LNCAP (cell line): Measurements from ENCODE around the gene SLC37A2.

Source experiments
- TF ChIP-seq, protein P1 (sequence below): fragments of 450-650 bp; IDR thresholded peaks from 2 replicates; pipeline ENCODE4 v1.5.1; 2017; ENCODE audit warnings: mild to moderate bottlenecking

The SLC37A2 gene

DNA sequence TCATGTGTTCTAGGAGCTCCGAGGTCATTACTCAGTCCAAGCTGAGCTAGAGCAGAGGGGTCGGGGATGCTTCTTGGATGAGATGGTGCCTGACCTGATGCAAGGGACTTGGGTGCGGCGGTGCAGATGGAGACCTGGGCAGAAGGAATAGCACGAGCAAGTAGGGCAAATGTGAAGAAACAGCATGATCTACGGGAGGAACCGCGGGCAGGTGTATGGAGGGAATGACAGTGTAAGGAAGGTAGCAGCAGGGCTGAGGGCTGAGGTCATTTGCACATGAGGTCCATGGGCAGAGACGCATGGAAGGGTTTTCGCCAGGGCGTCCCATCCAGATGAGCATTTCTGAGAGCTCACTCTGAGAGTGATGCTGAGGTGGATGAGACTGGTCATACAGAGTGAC lies 14.9 kb downstream of the SLC37A2 start:
- TF ChIP-seq, protein P1, sequence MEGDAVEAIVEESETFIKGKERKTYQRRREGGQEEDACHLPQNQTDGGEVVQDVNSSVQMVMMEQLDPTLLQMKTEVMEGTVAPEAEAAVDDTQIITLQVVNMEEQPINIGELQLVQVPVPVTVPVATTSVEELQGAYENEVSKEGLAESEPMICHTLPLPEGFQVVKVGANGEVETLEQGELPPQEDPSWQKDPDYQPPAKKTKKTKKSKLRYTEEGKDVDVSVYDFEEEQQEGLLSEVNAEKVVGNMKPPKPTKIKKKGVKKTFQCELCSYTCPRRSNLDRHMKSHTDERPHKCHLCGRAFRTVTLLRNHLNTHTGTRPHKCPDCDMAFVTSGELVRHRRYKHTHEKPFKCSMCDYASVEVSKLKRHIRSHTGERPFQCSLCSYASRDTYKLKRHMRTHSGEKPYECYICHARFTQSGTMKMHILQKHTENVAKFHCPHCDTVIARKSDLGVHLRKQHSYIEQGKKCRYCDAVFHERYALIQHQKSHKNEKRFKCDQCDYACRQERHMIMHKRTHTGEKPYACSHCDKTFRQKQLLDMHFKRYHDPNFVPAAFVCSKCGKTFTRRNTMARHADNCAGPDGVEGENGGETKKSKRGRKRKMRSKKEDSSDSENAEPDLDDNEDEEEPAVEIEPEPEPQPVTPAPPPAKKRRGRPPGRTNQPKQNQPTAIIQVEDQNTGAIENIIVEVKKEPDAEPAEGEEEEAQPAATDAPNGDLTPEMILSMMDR: no peak

DNA sequence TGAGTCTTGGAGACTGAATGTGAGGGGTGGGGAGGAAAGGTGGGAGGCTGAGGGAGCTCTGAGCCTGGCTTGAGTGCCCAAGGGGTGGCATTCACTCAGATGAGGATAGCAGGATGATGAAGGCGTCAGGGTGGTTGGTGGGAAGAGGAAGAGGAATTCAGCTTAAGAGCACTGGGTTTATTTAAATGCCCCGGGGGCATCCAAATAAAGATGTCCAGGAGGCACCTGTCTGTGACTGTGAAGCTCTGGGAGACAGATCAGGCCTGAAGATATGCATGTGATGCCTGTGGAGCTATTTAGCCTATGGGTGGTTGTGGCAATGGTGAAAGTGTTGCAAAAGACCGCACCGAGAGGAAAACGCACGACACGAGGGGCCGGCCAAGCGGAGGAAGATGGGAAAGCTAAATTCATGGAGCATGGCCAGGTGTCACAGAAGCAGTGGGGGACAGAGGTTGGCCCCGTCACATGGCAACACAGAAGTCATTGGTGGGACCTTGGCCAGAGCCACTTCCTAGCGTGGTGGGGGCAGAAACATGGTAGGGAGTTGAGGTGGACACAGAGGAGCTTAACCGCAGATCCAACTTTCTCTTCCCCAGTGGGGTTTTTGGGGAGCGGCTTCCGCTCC lies 15.5 kb downstream of the SLC37A2 start:
- TF ChIP-seq, protein P1: no peak

DNA sequence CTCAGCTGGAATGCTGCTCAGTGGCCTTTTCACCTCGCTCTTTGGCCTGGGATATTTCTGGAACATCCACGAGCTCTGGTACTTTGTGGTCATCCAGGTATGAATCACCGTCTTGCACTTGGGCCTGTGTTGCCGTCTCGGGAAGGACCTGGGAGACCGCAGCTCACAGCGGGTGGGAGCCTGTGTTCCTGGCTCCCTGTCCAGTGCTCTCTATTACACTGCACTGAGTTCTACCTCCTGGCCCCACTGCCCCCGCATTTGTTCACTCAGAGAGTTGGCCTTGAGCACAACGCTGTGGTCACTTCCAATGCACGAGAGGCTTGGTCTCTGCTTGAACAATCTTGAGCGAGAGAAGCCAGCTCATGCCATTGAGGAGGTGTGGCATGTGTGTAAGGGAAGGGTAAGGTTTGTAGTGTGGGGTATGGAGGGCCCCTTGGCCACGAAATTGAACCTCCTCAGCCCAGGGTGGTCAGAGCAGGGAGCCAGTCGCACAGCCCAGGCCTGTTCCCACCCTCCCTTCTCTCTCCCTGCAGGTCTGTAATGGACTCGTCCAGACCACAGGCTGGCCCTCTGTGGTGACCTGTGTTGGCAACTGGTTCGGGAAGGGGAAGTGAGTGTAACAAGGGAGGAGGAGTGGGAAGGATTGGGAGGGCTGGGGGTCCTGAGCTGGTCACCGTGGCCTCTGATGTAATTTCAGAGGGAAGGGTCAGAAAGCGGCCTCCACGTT lies 16.2 kb downstream of the SLC37A2 start:
- TF ChIP-seq, protein P1: no peak

DNA sequence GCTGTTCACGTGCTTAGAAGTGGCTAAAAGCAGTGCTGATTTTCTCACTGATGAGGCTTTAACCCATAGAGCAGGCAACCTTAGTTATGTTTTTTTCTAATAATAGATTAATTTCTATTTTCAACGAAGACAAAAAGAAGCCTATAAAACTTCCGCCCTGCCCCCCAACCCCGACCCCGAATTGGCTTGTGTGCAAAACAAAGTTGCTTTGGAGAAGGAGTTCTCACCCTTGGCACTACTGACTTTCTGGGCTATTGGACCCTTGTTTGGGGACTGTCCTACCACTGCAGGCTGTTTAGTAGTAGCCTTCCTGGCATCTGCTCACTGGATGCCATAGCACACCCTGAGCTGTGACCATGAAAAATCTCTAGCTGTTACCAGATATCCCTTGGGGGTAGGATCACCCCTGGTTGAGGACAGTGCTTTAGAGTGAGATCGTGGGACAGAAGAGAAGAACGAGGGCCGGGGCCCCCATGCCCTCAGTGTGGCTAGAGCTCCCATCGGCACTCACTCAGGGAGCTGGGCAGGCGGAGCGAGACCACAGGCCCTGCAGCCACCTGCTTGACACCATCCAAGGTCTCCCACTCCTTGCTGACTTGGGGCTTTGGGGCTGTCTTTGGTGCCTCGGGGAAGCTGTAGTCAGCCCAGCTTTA lies 16.9 kb downstream of the SLC37A2 start:
- TF ChIP-seq, protein P1: no peak

DNA sequence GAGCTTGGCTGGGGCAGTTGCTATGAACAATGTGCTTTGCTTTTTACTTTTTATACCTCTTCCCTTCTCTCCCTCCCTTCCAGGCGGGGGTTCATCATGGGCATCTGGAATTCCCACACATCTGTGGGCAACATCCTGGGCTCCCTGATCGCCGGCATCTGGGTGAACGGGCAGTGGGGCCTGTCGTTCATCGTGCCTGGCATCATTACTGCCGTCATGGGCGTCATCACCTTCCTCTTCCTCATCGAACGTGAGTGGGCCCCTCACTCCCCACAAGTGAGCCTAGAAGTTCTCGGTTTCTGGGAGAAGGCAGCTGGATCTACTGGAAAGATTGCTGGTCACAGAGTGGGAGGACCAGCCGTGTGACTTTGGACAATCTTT lies 17.4 kb downstream of the SLC37A2 start:
- TF ChIP-seq, protein P1: no peak

DNA sequence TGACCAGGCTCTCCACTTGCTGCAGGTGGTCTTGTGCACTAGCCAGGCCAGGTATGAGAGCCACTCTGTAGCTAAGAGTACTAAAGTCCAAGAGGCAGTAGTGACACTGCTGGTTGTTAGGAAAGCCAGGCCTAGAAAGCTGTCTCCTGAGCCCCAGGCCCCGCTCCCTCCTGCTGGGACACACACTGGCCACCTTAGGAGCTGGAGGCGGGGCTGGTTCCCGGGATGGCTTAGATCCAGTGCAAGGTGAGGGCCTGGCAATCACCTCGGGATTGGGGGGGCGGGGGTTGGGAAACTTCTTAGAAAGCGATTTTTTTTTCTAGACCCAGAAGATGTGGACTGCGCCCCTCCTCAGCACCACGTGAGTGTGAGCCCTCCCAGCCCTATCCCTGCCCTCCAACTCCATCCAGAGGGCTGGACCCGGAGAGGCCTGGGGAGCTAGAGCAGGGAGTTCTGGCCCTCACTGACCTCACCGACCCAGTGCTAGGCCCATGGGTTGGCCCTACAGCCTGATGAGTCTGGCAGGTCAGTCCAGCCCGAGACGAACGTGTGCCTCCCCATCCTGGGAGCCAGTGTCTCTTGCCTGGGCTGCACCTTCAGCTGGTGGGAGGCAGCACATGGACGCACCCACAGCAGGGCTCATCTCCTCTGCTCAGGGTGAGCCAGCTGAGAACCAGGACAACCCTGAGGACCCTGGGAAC lies 18.1 kb downstream of the SLC37A2 start:
- TF ChIP-seq, protein P1: no peak

DNA sequence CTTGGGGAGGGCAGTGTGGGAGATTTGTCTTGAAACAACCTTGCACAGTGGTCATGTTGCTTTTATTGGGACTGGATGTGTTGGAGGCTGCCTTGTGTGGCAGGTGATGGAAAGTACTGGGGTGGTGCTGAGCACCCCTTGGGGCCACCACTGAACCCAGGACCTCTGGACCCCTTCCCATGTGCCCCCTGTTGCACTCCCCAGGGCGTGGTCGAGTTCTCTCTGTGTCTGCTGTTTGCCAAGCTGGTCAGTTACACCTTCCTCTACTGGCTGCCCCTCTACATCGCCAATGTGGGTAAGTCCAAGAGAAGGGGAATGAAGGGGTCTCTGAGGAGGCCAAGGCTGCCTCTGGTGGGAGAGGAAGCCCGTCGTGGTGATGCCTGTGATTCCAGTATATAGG lies 18.9 kb downstream of the SLC37A2 start:
- TF ChIP-seq, protein P1: no peak
